Measurements from ENCODE around the gene IFT88. TPM values are rescaled to one million over a fixed set of nuclear protein-coding genes. Genes with fewer than 3 reads are reported as not detected.

The IFT88 gene
- total RNA-seq, 1 donor from 2014 or later, result 5.9 TPM

DNA sequence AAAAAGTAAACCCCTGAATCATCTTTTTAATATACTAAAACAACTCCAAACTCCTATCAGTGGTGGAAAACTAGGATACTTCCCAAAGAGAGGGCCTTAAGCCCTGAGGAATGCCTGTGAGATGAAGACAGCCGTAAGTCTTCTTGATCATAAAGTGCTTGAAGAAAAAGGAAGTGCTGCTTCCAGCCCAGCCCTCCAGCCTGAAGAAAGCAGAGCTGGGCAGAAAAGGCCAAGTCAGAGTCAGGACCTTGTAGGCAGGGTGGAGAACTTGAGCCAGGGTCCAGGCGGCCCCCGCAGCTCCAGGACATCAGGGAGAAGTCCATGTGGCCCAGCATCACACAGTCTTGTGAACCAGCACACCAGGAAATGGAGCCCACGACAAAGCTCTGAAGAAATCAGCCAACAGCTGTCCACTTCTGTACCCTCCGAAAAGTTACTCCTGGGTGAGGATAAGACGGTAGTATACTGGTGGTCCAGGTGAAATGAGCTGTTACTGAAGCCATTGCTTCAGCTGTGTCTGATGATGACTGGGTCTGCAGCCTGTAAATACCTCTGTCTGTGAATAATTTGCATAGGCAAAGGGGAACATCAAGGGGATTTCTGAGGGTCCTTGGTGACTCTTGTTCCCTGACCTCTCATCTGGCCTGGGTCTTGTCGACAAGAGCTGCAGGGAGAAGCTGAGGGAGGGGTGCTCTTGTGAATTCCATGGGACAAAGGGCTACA lies 22.6 kb upstream of the IFT88 start:
- H3K4me1 Mint-ChIP-seq (ENCODE audit: low read depth), result no peaks in the 10 kb centered on the region
- H3K27ac Mint-ChIP-seq (ENCODE audit: unreplicated experiment), result no peak overlapping the region
- TF ChIP-seq, protein P1, sequence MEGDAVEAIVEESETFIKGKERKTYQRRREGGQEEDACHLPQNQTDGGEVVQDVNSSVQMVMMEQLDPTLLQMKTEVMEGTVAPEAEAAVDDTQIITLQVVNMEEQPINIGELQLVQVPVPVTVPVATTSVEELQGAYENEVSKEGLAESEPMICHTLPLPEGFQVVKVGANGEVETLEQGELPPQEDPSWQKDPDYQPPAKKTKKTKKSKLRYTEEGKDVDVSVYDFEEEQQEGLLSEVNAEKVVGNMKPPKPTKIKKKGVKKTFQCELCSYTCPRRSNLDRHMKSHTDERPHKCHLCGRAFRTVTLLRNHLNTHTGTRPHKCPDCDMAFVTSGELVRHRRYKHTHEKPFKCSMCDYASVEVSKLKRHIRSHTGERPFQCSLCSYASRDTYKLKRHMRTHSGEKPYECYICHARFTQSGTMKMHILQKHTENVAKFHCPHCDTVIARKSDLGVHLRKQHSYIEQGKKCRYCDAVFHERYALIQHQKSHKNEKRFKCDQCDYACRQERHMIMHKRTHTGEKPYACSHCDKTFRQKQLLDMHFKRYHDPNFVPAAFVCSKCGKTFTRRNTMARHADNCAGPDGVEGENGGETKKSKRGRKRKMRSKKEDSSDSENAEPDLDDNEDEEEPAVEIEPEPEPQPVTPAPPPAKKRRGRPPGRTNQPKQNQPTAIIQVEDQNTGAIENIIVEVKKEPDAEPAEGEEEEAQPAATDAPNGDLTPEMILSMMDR (IDR thresholded peaks at IDR 0.05), result no peak

DNA sequence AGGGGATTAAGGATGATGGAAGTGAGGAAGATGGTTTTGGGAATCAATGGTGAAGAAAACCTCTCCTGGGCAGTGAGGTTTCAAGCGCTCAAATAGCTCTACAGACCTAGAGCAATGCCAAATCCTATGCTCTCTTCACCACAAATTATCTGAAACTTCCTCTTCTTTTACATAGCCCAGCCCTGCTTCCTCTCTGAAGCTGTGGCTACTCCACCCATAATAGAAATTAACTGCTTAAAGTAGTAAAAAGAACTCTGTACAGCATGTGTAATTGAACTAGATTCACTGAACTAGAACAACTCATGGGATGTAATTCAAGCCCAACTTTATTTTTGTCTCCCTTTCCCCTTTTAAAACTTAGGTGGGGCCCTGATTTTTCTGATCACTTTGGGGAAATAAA lies 20.4 kb upstream of the IFT88 start:
- Mint-ChIP-seq H3K4me3 (ENCODE audit: unreplicated experiment) (no peak overlapping the region), H3K27me3 (ENCODE audit: low read depth) (no peaks in the 10 kb centered on the region), H3K27ac (ENCODE audit: unreplicated experiment) (no peak overlapping the region)

More for the DNA sequence above, 22.6 kb upstream of the IFT88 start:
- no peaks in the 10 kb centered on the region for H3K27me3 Mint-ChIP-seq (ENCODE audit: low read depth)
- H3K9me3 Mint-ChIP-seq (ENCODE audit: low read depth), result no peaks in the 10 kb centered on the region
- H3K36me3 Mint-ChIP-seq (ENCODE audit: low read depth), result no peaks in the 10 kb centered on the region
- no peak overlapping the region for H3K4me3 Mint-ChIP-seq (ENCODE audit: unreplicated experiment)
- DNase-seq (ENCODE audit: low spot score), result no peak

DNA sequence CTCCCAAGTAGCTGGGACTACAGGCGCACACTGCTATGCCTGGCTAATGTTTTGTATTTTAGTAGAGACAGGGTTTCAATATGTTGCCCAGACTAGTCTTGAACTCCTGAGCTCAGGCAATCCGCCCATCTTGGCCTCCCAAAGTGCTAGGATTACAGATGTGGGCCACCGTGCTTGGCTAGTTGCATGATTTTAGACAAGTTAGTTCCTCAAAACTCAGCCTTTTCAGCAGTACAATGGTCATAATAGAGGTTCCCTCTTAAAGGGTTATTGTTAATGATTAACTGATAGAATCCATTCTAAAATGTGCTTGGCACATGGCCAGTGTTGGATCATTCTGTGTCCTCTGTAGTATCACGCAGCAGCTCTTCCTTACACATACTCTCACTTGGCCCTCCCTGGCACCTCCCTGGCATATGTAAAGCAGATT lies 19.5 kb upstream of the IFT88 start:
- no peak overlapping the region for H3K4me3 Mint-ChIP-seq (ENCODE audit: unreplicated experiment)
- DNase-seq (ENCODE audit: low spot score), result no peak
- no peaks in the 10 kb centered on the region for H3K9me3 Mint-ChIP-seq (ENCODE audit: low read depth)
- H3K36me3 Mint-ChIP-seq (ENCODE audit: low read depth), result no peaks in the 10 kb centered on the region
- TF ChIP-seq, protein P1 (IDR thresholded peaks at IDR 0.05), result no peak
- H3K4me1 Mint-ChIP-seq (ENCODE audit: low read depth), result no peaks in the 10 kb centered on the region
- H3K27ac Mint-ChIP-seq (ENCODE audit: unreplicated experiment), result no peak overlapping the region
- H3K27me3 Mint-ChIP-seq (ENCODE audit: low read depth), result no peaks in the 10 kb centered on the region

More for the DNA sequence above, 20.4 kb upstream of the IFT88 start:
- H3K36me3 Mint-ChIP-seq (ENCODE audit: low read depth), result no peaks in the 10 kb centered on the region
- H3K9me3 Mint-ChIP-seq (ENCODE audit: low read depth), result no peaks in the 10 kb centered on the region
- TF ChIP-seq, protein P1 (IDR thresholded peaks at IDR 0.05), result no peak
- H3K4me1 Mint-ChIP-seq (ENCODE audit: low read depth), result no peaks in the 10 kb centered on the region
- DNase-seq (ENCODE audit: low spot score), result no peak

DNA sequence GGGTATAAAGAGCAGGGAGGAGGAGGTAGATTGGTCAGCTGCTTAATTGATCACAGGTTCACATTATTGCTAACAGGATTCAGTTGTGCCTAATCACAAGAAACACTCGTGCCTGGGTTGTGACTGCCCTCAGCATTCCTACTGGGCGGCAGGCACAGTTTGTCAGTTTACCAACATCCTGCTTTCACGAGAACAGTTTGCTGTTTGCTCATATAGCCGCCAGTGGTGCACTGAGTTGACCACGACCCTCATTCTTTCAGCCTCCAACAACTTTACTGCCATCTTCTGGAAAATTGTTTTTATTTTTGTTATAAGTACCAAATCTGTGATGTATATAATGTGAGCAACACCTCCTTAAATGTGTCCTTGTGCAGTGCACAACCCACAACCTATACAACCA lies 16.2 kb upstream of the IFT88 start:
- no peak overlapping the region for H3K27ac Mint-ChIP-seq (ENCODE audit: unreplicated experiment)
- no peak for DNase-seq (ENCODE audit: low spot score)
- no peaks in the 10 kb centered on the region for H3K27me3 Mint-ChIP-seq (ENCODE audit: low read depth)
- H3K36me3 Mint-ChIP-seq (ENCODE audit: low read depth), result no peaks in the 10 kb centered on the region
- no peaks in the 10 kb centered on the region for H3K9me3 Mint-ChIP-seq (ENCODE audit: low read depth)
- TF ChIP-seq, protein P1 (IDR thresholded peaks at IDR 0.05), result peak; percentile 28
- no peak overlapping the region for H3K4me3 Mint-ChIP-seq (ENCODE audit: unreplicated experiment)
- H3K4me1 Mint-ChIP-seq (ENCODE audit: low read depth), result peaks cover 8% of the 10 kb centered on the region

DNA sequence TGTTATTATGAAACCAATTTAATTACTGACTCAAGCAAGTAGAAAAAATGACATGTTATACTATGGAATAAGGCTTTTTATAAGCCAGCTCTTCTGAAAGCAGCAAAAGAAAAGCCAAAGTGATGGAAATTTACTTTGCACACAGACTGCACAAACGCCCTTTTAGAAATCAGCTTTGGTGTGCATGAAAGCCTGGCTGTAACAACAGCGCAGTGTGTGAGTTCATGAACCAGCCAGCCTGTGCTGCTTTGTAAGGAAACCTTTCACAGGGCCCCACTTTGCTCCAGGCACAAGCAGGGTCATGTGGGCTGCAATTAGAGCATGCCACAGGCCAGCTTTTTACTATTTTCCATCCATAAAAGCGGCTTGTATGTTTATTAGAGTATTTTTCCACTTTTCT lies 13.6 kb upstream of the IFT88 start:
- H3K36me3 Mint-ChIP-seq (ENCODE audit: low read depth), result no peaks in the 10 kb centered on the region
- TF ChIP-seq, protein P1 (IDR thresholded peaks at IDR 0.05), result no peak
- H3K4me1 Mint-ChIP-seq (ENCODE audit: low read depth), result peaks cover 8% of the 10 kb centered on the region
- no peaks in the 10 kb centered on the region for H3K27me3 Mint-ChIP-seq (ENCODE audit: low read depth)
- H3K9me3 Mint-ChIP-seq (ENCODE audit: low read depth), result no peaks in the 10 kb centered on the region
- DNase-seq (ENCODE audit: low spot score), result no peak
- H3K4me3 Mint-ChIP-seq (ENCODE audit: unreplicated experiment), result no peak overlapping the region
- H3K27ac Mint-ChIP-seq (ENCODE audit: unreplicated experiment), result no peak overlapping the region
